HepG2 (cell line): ENCODE data around the gene BBC3. TPM values are rescaled to one million over a fixed set of nuclear protein-coding genes. Genes with fewer than 3 reads are reported as not detected.

Source experiments
- CCDC6 ChIP-seq: sonication (generic); formaldehyde crosslinking; IDR thresholded peaks from 2 replicates; pipeline ENCODE4 v1.8.1; 2022; ENCODE audit warnings: mild to moderate bottlenecking, missing genetic modification reagents, moderate library complexity
- HDAC2 ChIP-seq: sonication (generic); formaldehyde crosslinking; IDR thresholded peaks from 2 replicates; pipeline ENCODE4 v1.4.0; 2020; ENCODE audit warnings: missing genetic modification reagents
- PHF8 ChIP-seq: sonication (generic); formaldehyde crosslinking; IDR thresholded peaks from 2 replicates; pipeline ENCODE4 v1.5.0; 2020; ENCODE audit warnings: missing genetic modification reagents
- PTBP1 ChIP-seq: fragments of 200-400 bp; formaldehyde crosslinking; IDR thresholded peaks from 2 replicates; pipeline ENCODE4 v1.6.1; 2018; ENCODE audit warnings: low read length, low read depth; ENCODE audit not compliant: poor library complexity, severe bottlenecking
- SALL1 ChIP-seq: sonication (generic); formaldehyde crosslinking; IDR thresholded peaks from 2 replicates; pipeline ENCODE4 v1.8.0; 2022; ENCODE audit warnings: mild to moderate bottlenecking, missing genetic modification reagents
- YEATS2 ChIP-seq: sonication (generic); formaldehyde crosslinking; IDR thresholded peaks from 2 replicates; pipeline ENCODE4 v1.4.0; 2020; ENCODE audit warnings: missing genetic modification reagents, borderline replicate concordance
- ZNF256 ChIP-seq: sonication (generic); formaldehyde crosslinking; conservative IDR thresholded peaks from 2 replicates; pipeline ENCODE4 v1.4.0; 2020; ENCODE audit warnings: missing genetic modification reagents
- ZNF263 ChIP-seq: sonication (generic); formaldehyde crosslinking; IDR thresholded peaks from 2 replicates; pipeline ENCODE4 v1.4.0; 2020; ENCODE audit warnings: missing genetic modification reagents
- ZNF430 ChIP-seq: sonication (generic); formaldehyde crosslinking; IDR thresholded peaks from 2 replicates; pipeline ENCODE4 v1.9.0; 2021; ENCODE audit warnings: mild to moderate bottlenecking, missing genetic modification reagents
- ZNF878 ChIP-seq: sonication (generic); formaldehyde crosslinking; IDR thresholded peaks from 2 replicates; pipeline ENCODE4 v1.8.1; 2023; ENCODE audit warnings: mild to moderate bottlenecking, missing genetic modification reagents, moderate library complexity
- polyA plus RNA-seq, 8 experiments: library from polyadenylated mRNA; depleted of rRNA in 3 of 8; stranded (reverse) in 7 of 8; unstranded in 1 of 8; fragments of >200 nt; fragmentation: Illumina TruSeq in 4 of 8; extraction: Trizol in 4 of 8; gene quantifications; 2 replicates each; pipeline versions ENCODE4 v1.2.1 to v1.2.3, GENCODE V29; 2011 to 2016; ENCODE audit warnings: low read depth in 4 of 8, missing spikeins in 1 of 8, mixed read lengths in 1 of 8; ENCODE audit not compliant: insufficient read depth in 1 of 8
- total RNA-seq, 5 experiments: library from RNA; depleted of rRNA; stranded (reverse); fragments of >200 nt; fragmentation: Illumina TruSeq; extraction: Trizol; gene quantifications; 2 replicates each; pipeline ENCODE4 v1.2.3, GENCODE V29; 2016; ENCODE audit warnings: low read depth in 1 of 5
- TF ChIP-seq, protein P1 (sequence below): sonication (generic); formaldehyde crosslinking; IDR thresholded peaks from 2 replicates; pipeline ENCODE4 v1.5.1; 2020; ENCODE audit warnings: mild to moderate bottlenecking, moderate library complexity, missing genetic modification reagents
- TF ChIP-seq, protein P2 (sequence below): sonication (generic); formaldehyde crosslinking; IDR thresholded peaks from 2 replicates; pipeline ENCODE4 v1.5.1; 2020; ENCODE audit warnings: mild to moderate bottlenecking, missing genetic modification reagents
- TF ChIP-seq, protein P3 (sequence below), 2 experiments: IDR thresholded peaks; 2 replicates each; pipeline ENCODE4 v1.6.1; 2011 to 2012; ENCODE audit warnings: low read length in 2 of 2, borderline replicate concordance in 1 of 2, low read depth in 1 of 2, mild to moderate bottlenecking in 1 of 2, moderate library complexity in 1 of 2
- TF ChIP-seq, protein P4 (sequence below): sonication (generic); formaldehyde crosslinking; IDR thresholded peaks from 2 replicates; pipeline ENCODE4 v1.4.0; 2020; ENCODE audit warnings: low read depth, mild to moderate bottlenecking, missing genetic modification reagents
- TF ChIP-seq, protein P5 (sequence below): sonication (generic); formaldehyde crosslinking; IDR thresholded peaks from 2 replicates; pipeline ENCODE4 v1.4.0; 2020; ENCODE audit warnings: mild to moderate bottlenecking, missing genetic modification reagents, borderline replicate concordance

Gene BBC3
- total and polyA plus RNA-seq, 2 of the 13 experiments (the other 11 are each of a cell fraction or from before 2014, with no cell fraction given) = 6.1 to 8.8 TPM

DNA sequence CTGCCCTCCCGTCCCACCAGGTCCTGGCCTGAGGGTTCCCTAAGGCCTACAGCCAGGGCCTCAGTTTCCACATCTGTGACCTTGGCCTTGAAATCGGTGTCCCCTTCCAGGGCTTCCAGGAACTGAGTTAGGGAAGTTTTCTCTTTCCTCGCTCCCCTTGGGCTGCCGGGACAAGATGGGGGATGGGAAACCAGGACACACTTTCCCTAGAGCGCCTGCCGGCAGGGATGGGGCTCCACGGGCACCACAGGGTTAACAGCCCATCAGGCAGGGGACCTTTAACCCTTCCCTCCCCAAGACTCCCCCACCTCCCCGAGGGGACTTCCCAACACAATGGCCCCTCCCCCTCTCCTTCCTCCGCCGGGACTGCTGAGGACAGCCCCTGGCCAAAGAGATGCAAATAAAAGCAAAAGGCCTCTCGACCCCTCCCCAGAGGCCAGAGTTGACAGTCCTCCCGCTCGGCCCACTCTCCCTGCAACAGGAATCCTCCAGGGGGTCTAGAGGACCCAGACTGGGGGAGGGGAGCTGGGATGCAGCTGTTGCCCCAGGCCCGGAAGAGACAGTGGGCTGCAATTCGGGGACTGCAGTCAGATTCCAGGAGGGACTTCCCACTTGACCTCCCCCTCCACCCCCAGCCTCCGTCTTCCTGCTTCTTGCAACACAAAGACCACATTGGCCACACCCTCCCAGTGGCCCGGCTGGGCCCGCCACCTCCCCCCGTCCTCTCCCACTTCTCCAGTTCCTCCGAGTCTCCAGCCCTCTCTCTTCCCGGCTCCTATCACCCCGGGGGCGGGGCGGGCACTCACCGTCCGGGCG lies 3.4 kb downstream of the BBC3 start (continued):
- TF ChIP-seq, protein P1, sequence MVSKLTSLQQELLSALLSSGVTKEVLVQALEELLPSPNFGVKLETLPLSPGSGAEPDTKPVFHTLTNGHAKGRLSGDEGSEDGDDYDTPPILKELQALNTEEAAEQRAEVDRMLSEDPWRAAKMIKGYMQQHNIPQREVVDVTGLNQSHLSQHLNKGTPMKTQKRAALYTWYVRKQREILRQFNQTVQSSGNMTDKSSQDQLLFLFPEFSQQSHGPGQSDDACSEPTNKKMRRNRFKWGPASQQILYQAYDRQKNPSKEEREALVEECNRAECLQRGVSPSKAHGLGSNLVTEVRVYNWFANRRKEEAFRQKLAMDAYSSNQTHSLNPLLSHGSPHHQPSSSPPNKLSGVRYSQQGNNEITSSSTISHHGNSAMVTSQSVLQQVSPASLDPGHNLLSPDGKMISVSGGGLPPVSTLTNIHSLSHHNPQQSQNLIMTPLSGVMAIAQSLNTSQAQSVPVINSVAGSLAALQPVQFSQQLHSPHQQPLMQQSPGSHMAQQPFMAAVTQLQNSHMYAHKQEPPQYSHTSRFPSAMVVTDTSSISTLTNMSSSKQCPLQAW = peak; percentile 83; the same call in 1 of the 2 replicates
- TF ChIP-seq, protein P2, sequence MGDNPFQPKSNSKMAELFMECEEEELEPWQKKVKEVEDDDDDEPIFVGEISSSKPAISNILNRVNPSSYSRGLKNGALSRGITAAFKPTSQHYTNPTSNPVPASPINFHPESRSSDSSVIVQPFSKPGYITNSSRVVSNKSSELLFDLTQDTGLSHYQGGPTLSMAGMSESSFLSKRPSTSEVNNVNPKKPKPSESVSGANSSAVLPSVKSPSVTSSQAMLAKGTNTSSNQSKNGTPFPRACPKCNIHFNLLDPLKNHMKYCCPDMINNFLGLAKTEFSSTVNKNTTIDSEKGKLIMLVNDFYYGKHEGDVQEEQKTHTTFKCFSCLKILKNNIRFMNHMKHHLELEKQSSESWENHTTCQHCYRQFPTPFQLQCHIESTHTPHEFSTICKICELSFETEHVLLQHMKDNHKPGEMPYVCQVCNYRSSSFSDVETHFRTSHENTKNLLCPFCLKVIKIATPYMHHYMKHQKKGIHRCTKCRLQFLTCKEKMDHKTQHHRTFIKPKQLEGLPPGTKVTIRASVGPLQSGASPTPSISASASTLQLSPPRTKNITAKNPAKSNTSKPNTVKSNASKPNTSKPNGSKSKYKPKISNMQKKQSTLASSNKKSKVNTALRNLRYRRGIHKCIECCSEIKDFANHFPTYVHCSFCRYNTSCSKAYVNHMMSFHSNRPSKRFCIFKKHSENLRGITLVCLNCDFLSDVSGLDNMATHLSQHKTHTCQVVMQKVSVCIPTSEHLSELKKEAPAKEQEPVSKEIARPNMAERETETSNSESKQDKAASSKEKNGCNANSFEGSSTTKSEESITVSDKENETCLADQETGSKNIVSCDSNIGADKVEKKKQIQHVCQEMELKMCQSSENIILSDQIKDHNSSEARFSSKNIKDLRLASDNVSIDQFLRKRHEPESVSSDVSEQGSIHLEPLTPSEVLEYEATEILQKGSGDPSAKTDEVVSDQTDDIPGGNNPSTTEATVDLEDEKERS (CRISPR knock-in tag) = 0 out of 2 replicates have a peak, but pooled peaks have one; percentile 8
- peak; percentile 75 for TF ChIP-seq ZNF430 (CRISPR knock-in tag)
- 0 out of 2 replicates have a peak, but pooled peaks have one; percentile 21 for TF ChIP-seq ZNF256 (CRISPR knock-in tag)
- TF ChIP-seq, protein P3, sequence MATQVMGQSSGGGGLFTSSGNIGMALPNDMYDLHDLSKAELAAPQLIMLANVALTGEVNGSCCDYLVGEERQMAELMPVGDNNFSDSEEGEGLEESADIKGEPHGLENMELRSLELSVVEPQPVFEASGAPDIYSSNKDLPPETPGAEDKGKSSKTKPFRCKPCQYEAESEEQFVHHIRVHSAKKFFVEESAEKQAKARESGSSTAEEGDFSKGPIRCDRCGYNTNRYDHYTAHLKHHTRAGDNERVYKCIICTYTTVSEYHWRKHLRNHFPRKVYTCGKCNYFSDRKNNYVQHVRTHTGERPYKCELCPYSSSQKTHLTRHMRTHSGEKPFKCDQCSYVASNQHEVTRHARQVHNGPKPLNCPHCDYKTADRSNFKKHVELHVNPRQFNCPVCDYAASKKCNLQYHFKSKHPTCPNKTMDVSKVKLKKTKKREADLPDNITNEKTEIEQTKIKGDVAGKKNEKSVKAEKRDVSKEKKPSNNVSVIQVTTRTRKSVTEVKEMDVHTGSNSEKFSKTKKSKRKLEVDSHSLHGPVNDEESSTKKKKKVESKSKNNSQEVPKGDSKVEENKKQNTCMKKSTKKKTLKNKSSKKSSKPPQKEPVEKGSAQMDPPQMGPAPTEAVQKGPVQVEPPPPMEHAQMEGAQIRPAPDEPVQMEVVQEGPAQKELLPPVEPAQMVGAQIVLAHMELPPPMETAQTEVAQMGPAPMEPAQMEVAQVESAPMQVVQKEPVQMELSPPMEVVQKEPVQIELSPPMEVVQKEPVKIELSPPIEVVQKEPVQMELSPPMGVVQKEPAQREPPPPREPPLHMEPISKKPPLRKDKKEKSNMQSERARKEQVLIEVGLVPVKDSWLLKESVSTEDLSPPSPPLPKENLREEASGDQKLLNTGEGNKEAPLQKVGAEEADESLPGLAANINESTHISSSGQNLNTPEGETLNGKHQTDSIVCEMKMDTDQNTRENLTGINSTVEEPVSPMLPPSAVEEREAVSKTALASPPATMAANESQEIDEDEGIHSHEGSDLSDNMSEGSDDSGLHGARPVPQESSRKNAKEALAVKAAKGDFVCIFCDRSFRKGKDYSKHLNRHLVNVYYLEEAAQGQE (IDR thresholded peaks at IDR 0.05; ENCODE audit: borderline replicate concordance in 1 of 2, low read depth in 1 of 2, low read length in 2 of 2) = peak in 1 of 2 experiments; percentile 34; a peak in 1 of 4 replicates
- TF ChIP-seq ZNF878 (CRISPR knock-in tag) = peak; percentile 34
- TF ChIP-seq HDAC2 = peak; percentile 89
- TF ChIP-seq, protein P4, sequence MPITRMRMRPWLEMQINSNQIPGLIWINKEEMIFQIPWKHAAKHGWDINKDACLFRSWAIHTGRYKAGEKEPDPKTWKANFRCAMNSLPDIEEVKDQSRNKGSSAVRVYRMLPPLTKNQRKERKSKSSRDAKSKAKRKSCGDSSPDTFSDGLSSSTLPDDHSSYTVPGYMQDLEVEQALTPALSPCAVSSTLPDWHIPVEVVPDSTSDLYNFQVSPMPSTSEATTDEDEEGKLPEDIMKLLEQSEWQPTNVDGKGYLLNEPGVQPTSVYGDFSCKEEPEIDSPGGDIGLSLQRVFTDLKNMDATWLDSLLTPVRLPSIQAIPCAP (CRISPR knock-in tag) = 0 out of 2 replicates have a peak, but pooled peaks have one; percentile 62
- TF ChIP-seq, protein P5, sequence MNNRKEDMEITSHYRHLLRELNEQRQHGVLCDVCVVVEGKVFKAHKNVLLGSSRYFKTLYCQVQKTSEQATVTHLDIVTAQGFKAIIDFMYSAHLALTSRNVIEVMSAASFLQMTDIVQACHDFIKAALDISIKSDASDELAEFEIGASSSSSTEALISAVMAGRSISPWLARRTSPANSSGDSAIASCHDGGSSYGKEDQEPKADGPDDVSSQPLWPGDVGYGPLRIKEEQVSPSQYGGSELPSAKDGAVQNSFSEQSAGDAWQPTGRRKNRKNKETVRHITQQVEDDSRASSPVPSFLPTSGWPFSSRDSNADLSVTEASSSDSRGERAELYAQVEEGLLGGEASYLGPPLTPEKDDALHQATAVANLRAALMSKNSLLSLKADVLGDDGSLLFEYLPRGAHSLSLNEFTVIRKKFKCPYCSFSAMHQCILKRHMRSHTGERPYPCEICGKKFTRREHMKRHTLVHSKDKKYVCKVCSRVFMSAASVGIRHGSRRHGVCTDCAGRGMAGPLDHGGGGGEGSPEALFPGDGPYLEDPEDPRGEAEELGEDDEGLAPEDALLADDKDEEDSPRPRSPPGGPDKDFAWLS = no peak
- TF ChIP-seq CCDC6 (CRISPR knock-in tag) = 0 out of 2 replicates have a peak, but pooled peaks have one; percentile 23
- TF ChIP-seq YEATS2 (CRISPR knock-in tag) = 0 out of 2 replicates have a peak, but pooled peaks have one; percentile 15
- no peak for TF ChIP-seq PHF8
- peak; percentile 86 for TF ChIP-seq ZNF263
- TF ChIP-seq SALL1 (CRISPR knock-in tag) = peak; percentile 15; the same call in 1 of the 2 replicates
- peak; percentile 62 for TF ChIP-seq PTBP1
